SH-SY5Y (cell line): ENCODE results near the gene SRMS.

ENCODE experiments used
- GATA2 ChIP-seq: IDR thresholded peaks from 2 replicates; pipeline ENCODE4 v1.6.1; 2011; ENCODE audit warnings: mild to moderate bottlenecking, low read depth, low read length
- GATA3 ChIP-seq: IDR thresholded peaks from 2 replicates; pipeline ENCODE4 v1.6.1; 2011; ENCODE audit warnings: low read depth, mild to moderate bottlenecking, low read length, moderate library complexity

- no peak for TF ChIP-seq GATA2
- no peak for TF ChIP-seq GATA3
These were observed 39.2 kb upstream of the SRMS start for GRCh38 chr20:63586797-63587196.
